Upper lobe of right lung (tissue), 1 donor: Measurements from ENCODE around the gene DCP2. TPM values are rescaled to one million over a fixed set of nuclear protein-coding genes. Genes with fewer than 3 reads are reported as not detected.

ENCODE experiments used
- ATAC-seq: fragments of 200-7000 bp; cut with Tn5 transposase; one replicate; pipeline ENCODE4 v1.9.1; 2020; ENCODE audit warnings: mild to moderate bottlenecking, moderate library complexity
- DNase-seq: peaks from one replicate; pipeline ENCODE4 v3.0.0-alpha.2; 2020
- H3K27ac ChIP-seq: fragments of 200-600 bp; one replicate; pipeline ENCODE4 v1.8.0; 2022
- H3K27me3 ChIP-seq: fragments of 200-600 bp; one replicate; pipeline ENCODE4 v1.8.0; 2022; ENCODE audit warnings: mild to moderate bottlenecking
- H3K36me3 ChIP-seq: fragments of 200-600 bp; one replicate; pipeline ENCODE4 v1.8.0; 2022
- H3K4me1 ChIP-seq: fragments of 200-600 bp; one replicate; pipeline ENCODE4 v1.8.0; 2022
- H3K4me3 ChIP-seq: fragments of 200-600 bp; one replicate; pipeline ENCODE4 v1.8.0; 2022; ENCODE audit warnings: mild to moderate bottlenecking
- H3K9me3 ChIP-seq: fragments of 200-600 bp; one replicate; pipeline ENCODE4 v1.8.0; 2022
- CTCF ChIP-seq: fragments of 200-600 bp; IDR thresholded peaks from one replicate; pipeline ENCODE4 v1.8.0; 2022; ENCODE audit warnings: antibody characterized with exemption
- intact Hi-C: fragments of 100-400 bp; cut with DNase I; formaldehyde crosslinking; loops from one replicate; pipeline ENCODE4 v1.11.0; 2022
- total RNA-seq: library from RNA; stranded (reverse); fragmentation: NEBNext Ultra II Directional; extraction: Animal tissue kit (Norgen Biotek cat#: 25700); gene quantifications from one replicate; pipeline ENCODE4 v1.2.1, GENCODE V29; 2021
- donor health status: DM: no; HTN: yes; CAD: no; lungs with severe emphysema.

DCP2 gene
- total RNA-seq, 1 donor from 2014 or later = 51.1 TPM

- ATAC-seq = no peak
- no peak for TF ChIP-seq CTCF
- intact Hi-C loops = no loop called here
- peak overlapping the region; percentile 79 for H3K4me3 ChIP-seq
- H3K27me3 ChIP-seq = no peaks in the 10 kb centered on the region
- peaks cover 9% of the 10 kb centered on the region for H3K36me3 ChIP-seq
- peak overlapping the region; percentile 89 for H3K27ac ChIP-seq
- no peaks in the 10 kb centered on the region for H3K9me3 ChIP-seq
- peaks cover 19% of the 10 kb centered on the region for H3K4me1 ChIP-seq
- DNase-seq = no peak
Measured at GRCh38 chr5:112977440-112977861, 853 bp downstream of the DCP2 start.

GRCh38 chr5:112978836-112979235 is 2.2 kb downstream of the DCP2 start:
- intact Hi-C loops = no loop called here
- Histone ChIP-seq H3K4me3 (peak overlapping the region; percentile 79), H3K27ac (no peak overlapping the region), H3K36me3 (peaks cover 9% of the 10 kb centered on the region), H3K9me3 (no peaks in the 10 kb centered on the region), H3K27me3 (no peaks in the 10 kb centered on the region), H3K4me1 (peaks cover 19% of the 10 kb centered on the region)
- DNase-seq (no peak), ATAC-seq (no peak)
- no peak for TF ChIP-seq CTCF

- no peak for ATAC-seq
- H3K27ac ChIP-seq = no peak overlapping the region
- intact Hi-C loops = no loop called here
- H3K4me3 ChIP-seq = no peak overlapping the region
- no peak for TF ChIP-seq CTCF
- peaks cover 19% of the 10 kb centered on the region for H3K4me1 ChIP-seq
- no peak for DNase-seq
- peaks cover 9% of the 10 kb centered on the region for H3K36me3 ChIP-seq
- H3K27me3 ChIP-seq = no peaks in the 10 kb centered on the region
- no peaks in the 10 kb centered on the region for H3K9me3 ChIP-seq
Measured at GRCh38 chr5:112979723-112980122, 3.1 kb downstream of the DCP2 start.

GRCh38 chr5:112983363-112983762 is 6.8 kb downstream of the DCP2 start:
- Histone ChIP-seq H3K36me3 (peaks cover 9% of the 10 kb centered on the region), H3K27ac (no peak overlapping the region), H3K9me3 (no peaks in the 10 kb centered on the region), H3K27me3 (no peaks in the 10 kb centered on the region), H3K4me3 (no peak overlapping the region), H3K4me1 (peaks cover 15% of the 10 kb centered on the region)
- no peak for TF ChIP-seq CTCF
- intact Hi-C loops = no loop called here
- ATAC-seq (no peak), DNase-seq (no peak)

- no peak overlapping the region for H3K4me3 ChIP-seq
- H3K36me3 ChIP-seq = peaks cover 18% of the 10 kb centered on the region
- no peak for TF ChIP-seq CTCF
- no peaks in the 10 kb centered on the region for H3K27me3 ChIP-seq
- DNase-seq (no peak), ATAC-seq (no peak)
- no peak overlapping the region for H3K27ac ChIP-seq
- H3K9me3 ChIP-seq = no peaks in the 10 kb centered on the region
- no peaks in the 10 kb centered on the region for H3K4me1 ChIP-seq
- intact Hi-C loops = no loop called here
Measured at GRCh38 chr5:112986224-112986623, 9.6 kb downstream of the DCP2 start.
